ENCODE results near the gene CLDND1. TPM values are rescaled to one million over a fixed set of nuclear protein-coding genes. Genes with fewer than 3 reads are reported as not detected.

The CLDND1 gene
- total RNA-seq, 2 experiments from 2014 or later: 190 to 198 TPM

DNA sequence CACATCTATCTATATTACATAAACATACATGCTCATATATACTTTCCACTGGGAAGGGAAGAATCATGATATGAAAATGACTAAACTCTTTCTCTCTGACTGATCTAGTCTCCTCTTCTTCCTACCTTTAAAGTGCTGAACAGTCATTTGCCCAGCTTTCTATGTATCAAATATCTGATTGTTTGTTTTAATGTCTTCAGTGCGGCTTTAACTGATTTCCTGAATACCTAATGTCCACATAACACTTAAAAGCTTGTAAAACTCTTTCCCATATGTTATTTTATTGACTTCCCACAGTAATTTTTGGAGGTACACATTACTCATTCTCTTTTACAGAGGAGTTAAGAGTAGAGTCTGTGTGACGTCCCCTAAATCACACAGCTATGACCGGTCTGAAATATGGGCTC lies 42.5 kb upstream of the CLDND1 start:
- ChIA-PET POLR2A (interaction anchor here (0.7 to 2.9 kb wide), 10 partner anchors 8 to 46 kb away, joined by 3 to 25 read pairs (median 5); partner anchors contain the start of genes CLDND1 and CPOX), CTCF (interaction anchor here (0.7 to 1.2 kb wide), 6 partner anchors 12 to 49 kb away, joined by 3 to 4 read pairs (median 3); partner anchors contain the start of gene CLDND1)
- ATAC-seq: peak; percentile 28
- peaks cover 10% of the 10 kb centered on the region for H3K9me3 Mint-ChIP-seq
- H3K27ac Mint-ChIP-seq: peak overlapping the region; percentile 87
- no peak for DNase-seq
- no peaks in the 10 kb centered on the region for H3K27me3 Mint-ChIP-seq
- peaks cover 77% of the 10 kb centered on the region for H3K4me1 Mint-ChIP-seq (ENCODE audit: low read depth)
- peaks cover 15% of the 10 kb centered on the region for H3K36me3 Mint-ChIP-seq (ENCODE audit: low read depth)
- H3K4me3 Mint-ChIP-seq: peak overlapping the region; percentile 54
- intact Hi-C loops (cut with micrococcal nuclease): loop anchor here (1.0 kb wide), 1 partner anchor 8 kb away; no protein-coding TSS in a partner anchor
- TF ChIP-seq, protein P1, sequence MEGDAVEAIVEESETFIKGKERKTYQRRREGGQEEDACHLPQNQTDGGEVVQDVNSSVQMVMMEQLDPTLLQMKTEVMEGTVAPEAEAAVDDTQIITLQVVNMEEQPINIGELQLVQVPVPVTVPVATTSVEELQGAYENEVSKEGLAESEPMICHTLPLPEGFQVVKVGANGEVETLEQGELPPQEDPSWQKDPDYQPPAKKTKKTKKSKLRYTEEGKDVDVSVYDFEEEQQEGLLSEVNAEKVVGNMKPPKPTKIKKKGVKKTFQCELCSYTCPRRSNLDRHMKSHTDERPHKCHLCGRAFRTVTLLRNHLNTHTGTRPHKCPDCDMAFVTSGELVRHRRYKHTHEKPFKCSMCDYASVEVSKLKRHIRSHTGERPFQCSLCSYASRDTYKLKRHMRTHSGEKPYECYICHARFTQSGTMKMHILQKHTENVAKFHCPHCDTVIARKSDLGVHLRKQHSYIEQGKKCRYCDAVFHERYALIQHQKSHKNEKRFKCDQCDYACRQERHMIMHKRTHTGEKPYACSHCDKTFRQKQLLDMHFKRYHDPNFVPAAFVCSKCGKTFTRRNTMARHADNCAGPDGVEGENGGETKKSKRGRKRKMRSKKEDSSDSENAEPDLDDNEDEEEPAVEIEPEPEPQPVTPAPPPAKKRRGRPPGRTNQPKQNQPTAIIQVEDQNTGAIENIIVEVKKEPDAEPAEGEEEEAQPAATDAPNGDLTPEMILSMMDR (IDR thresholded peaks at IDR 0.05): no peak

DNA sequence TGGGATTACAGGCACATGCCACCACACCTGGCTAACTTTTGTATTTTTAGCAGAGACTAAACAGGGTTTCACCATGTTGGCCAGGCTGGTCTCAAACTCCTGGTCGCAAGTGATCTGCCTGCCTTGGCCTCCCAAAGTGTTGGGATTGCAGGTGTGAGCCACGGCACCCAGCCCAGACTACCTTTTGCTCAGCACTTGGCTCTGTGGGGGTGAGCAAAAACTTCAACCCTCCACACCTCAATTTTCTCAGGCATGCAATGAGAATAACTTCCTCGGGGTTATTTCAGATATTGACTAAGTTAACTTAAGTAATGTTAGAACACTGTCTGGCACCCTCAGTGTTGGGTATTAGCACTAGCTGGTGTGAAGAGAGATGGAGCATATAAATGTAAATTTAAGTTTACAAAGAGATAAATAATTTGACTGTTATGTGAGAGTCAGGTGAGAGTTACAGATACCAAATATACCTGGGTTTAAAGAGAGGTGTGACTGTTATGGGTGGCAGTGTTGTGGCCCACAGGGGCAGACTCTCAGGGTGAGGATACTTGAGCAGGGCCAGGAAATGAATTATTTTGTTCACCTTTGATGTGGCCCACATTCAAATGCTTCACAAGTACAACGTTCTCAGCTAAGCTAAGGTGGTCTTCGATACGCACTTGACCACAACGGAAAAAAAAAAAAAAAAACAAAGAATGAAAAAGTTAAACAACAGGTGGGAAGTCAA lies 41.7 kb upstream of the CLDND1 start:
- peak; percentile 66 for ATAC-seq
- Mint-ChIP-seq H3K4me3 (peak overlapping the region; percentile 56), H3K9me3 (peaks cover 12% of the 10 kb centered on the region), H3K4me1 (ENCODE audit: low read depth) (peaks cover 80% of the 10 kb centered on the region), H3K27ac (peak overlapping the region; percentile 94), H3K36me3 (ENCODE audit: low read depth) (peaks cover 16% of the 10 kb centered on the region), H3K27me3 (no peaks in the 10 kb centered on the region)
- TF ChIP-seq, protein P1 (IDR thresholded peaks at IDR 0.05): no peak
- POLR2A ChIA-PET: interaction anchor here (0.7 to 2.9 kb wide), 14 partner anchors 8 to 45 kb away, joined by 3 to 25 read pairs (median 4); partner anchors contain the start of genes CLDND1 and CPOX
- DNase-seq: peak; percentile 55
- intact Hi-C loops (cut with micrococcal nuclease): loop anchor here (1.0 kb wide), 2 partner anchors 7 to 28 kb away; no protein-coding TSS in a partner anchor
- CTCF ChIA-PET: interaction anchor here (0.9 to 1.7 kb wide), 10 partner anchors 9 to 48 kb away, joined by 3 to 9 read pairs (median 4); partner anchors contain the start of gene CLDND1

DNA sequence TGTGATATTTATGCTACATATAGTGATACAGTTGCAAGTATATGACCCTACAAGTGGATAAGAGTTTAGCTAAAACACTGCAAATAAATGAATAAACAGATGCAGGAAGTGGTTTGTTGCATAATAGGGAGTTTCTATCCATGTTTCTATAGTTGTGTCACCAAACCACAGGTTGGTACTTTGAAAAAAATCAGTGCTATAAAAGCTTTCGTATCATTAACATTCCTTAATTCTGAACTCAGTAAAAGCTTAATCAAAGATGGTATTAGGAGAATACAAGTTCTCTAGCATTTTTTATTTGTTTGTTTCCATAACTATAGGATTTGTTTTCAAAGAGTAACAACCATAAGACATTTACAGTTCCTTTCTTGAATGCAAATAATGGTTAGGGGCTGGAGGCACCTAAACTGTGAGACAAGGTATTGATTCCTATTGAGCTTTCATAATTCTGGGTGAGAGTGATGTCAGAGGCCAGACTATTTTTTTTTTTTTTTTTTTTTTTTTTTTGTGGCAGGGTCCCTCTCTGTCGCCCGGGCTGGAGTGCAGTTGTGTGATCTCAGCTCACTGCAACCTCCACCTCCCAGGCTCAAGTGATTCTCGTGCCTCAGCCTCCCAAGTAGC lies 41.1 kb upstream of the CLDND1 start:
- ATAC-seq: peak; percentile 16
- intact Hi-C loops (cut with micrococcal nuclease): loop anchor here (1.0 kb wide), 1 partner anchor 27 kb away; no protein-coding TSS in a partner anchor
- H3K4me1 Mint-ChIP-seq (ENCODE audit: low read depth): peaks cover 84% of the 10 kb centered on the region
- peaks cover 9% of the 10 kb centered on the region for H3K9me3 Mint-ChIP-seq
- DNase-seq: peak; percentile 32
- POLR2A ChIA-PET: interaction anchor here (0.7 to 2.9 kb wide), 9 partner anchors 10 to 41 kb away, joined by 3 to 25 read pairs (median 4); partner anchors contain the start of gene CLDND1
- no peaks in the 10 kb centered on the region for H3K27me3 Mint-ChIP-seq
- CTCF ChIA-PET: interaction anchor here (0.9 to 1.7 kb wide), 5 partner anchors 9 to 43 kb away, joined by 3 to 9 read pairs (median 4); no protein-coding TSS in a partner anchor
- H3K36me3 Mint-ChIP-seq (ENCODE audit: low read depth): peaks cover 16% of the 10 kb centered on the region
- TF ChIP-seq, protein P1 (IDR thresholded peaks at IDR 0.05): no peak
- H3K4me3 Mint-ChIP-seq: no peak overlapping the region
- H3K27ac Mint-ChIP-seq: peak overlapping the region; percentile 94

DNA sequence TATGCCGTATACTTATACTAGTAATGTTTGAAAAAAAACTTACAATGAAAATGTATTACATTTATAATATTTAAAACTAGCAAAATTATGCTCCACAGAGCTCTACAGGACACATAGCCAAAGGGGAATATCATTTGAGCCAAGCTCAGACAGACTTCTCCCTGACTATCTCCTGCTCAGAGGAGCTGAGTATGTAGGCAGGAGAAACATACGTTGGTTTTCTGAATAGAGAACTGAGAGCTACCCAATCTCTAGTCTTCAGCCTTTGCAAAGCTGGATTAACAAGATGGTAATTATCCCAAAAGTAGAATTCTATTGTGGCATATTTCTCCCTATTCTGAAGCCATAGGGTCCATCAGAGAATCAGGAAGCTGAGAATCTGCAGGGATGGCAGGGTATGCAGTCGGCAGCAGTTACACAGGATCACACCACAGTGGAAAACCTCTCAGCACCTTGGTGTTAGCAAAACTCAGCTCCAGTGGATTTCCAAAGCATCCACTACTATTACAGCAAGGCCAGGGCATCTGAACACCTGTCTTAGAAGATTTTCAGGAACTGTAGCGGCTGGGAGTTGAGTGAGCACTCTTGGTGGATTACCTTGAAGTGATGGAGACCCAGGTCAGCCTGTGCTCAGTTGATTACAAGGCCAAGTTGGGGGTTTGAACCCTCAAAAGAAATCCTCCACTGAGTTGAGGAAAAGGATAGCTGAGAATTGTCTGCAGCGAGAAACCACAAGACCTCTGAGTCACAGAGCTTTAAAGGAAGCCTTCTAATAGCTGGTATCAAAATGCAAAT lies 39.2 kb upstream of the CLDND1 start:
- H3K4me3 Mint-ChIP-seq: peak overlapping the region; percentile 18

More for the DNA sequence above, 39.2 kb upstream of the CLDND1 start:
- CTCF ChIA-PET: interaction anchor here (1.1 to 1.3 kb wide), 3 partner anchors 15 to 40 kb away, joined by 3 to 4 read pairs (median 3); no protein-coding TSS in a partner anchor
- H3K4me1 Mint-ChIP-seq (ENCODE audit: low read depth): peaks cover 87% of the 10 kb centered on the region
- TF ChIP-seq, protein P1 (IDR thresholded peaks at IDR 0.05): no peak
- peaks cover 9% of the 10 kb centered on the region for H3K9me3 Mint-ChIP-seq
- no peaks in the 10 kb centered on the region for H3K27me3 Mint-ChIP-seq
- POLR2A ChIA-PET: interaction anchor here (1.0 to 1.3 kb wide), 3 partner anchors 20 to 39 kb away, joined by 3 to 11 read pairs (median 3); partner anchors contain the start of gene CLDND1
- ATAC-seq (peak; percentile 13), DNase-seq (peak; percentile 48)
- intact Hi-C loops (cut with micrococcal nuclease): no loop called here
- H3K36me3 Mint-ChIP-seq (ENCODE audit: low read depth): peaks cover 16% of the 10 kb centered on the region
- peak overlapping the region; percentile 94 for H3K27ac Mint-ChIP-seq

All from activated CD8-positive, alpha-beta T cell treated with anti-CD3 and anti-CD28 coated beads for 36 hours (primary cell).